CD14-positive monocyte (primary cell): ENCODE data around the gene TMEM45A. TPM values are rescaled to one million over a fixed set of nuclear protein-coding genes. Genes with fewer than 3 reads are reported as not detected.
A peak's percentile ranks its signal among the peaks of the same experiment; 100 is the strongest.

Experiments
- DNase-seq, 3 donors: peaks; one replicate each; pipeline ENCODE4 v3.0.0-alpha.2; 2011 to 2022
- H2AFZ ChIP-seq: 2 replicates; pipeline ENCODE4 v1.6.0; 2012; ENCODE audit warnings: mild to moderate bottlenecking, low read depth, low read length, inconsistent platforms; ENCODE audit not compliant: insufficient read depth, poor library complexity, severe bottlenecking
- H3K27ac ChIP-seq, 2 donors: 1 replicate in 1 of 2; 2 replicates in 1 of 2; pipeline ENCODE4 v1.5.1; 2012 to 2013; ENCODE audit warnings: low read length in 2 of 2, control low read depth in 1 of 2, inconsistent platforms in 1 of 2, low read depth in 1 of 2, mild to moderate bottlenecking in 1 of 2
- H3K27me3 ChIP-seq, 2 donors: one replicate each; pipeline versions ENCODE4 v1.6.0 to v1.6.1; 2011 to 2013; ENCODE audit warnings: low read length in 2 of 2; ENCODE audit not compliant: control insufficient read depth in 2 of 2, insufficient read depth in 2 of 2
- H3K36me3 ChIP-seq, 2 donors: replicated peaks in 1 of 2; 1 replicate in 1 of 2; 2 replicates in 1 of 2; pipeline versions ENCODE4 v1.5.1 to v1.6.1; 2012 to 2013; ENCODE audit warnings: low read length in 2 of 2, control low read depth in 1 of 2, inconsistent platforms in 1 of 2, mild to moderate bottlenecking in 1 of 2; ENCODE audit not compliant: insufficient read depth in 2 of 2, control insufficient read depth in 1 of 2
- H3K4me1 ChIP-seq, 2 donors: 1 replicate in 1 of 2; 2 replicates in 1 of 2; pipeline versions ENCODE4 v1.5.1 to v1.6.1; 2012 to 2013; ENCODE audit warnings: low read length in 2 of 2, control low read depth in 1 of 2, inconsistent platforms in 1 of 2, mild to moderate bottlenecking in 1 of 2, moderate library complexity in 1 of 2; ENCODE audit not compliant: insufficient read depth in 2 of 2, control insufficient read depth in 1 of 2
- H3K4me2 ChIP-seq: replicated peaks from 2 replicates; pipeline ENCODE3; 2012; ENCODE audit warnings: low read length, moderate library complexity, mild to moderate bottlenecking; ENCODE audit not compliant: poor library complexity, severe bottlenecking; ENCODE audit errors: extremely low read depth
- H3K4me3 ChIP-seq, 3 experiments: fragments of 200-600 bp in 1 of 3; sonication (generic) in 1 of 3; replicated peaks in 1 of 3; 1 replicate in 2 of 3; 2 replicates in 1 of 3; pipeline ENCODE4 v1.5.1; 2011 to 2013; ENCODE audit warnings: low read length in 3 of 3, mild to moderate bottlenecking in 3 of 3, control low read depth in 2 of 3, low read depth in 2 of 3, inconsistent platforms in 1 of 3, moderate library complexity in 1 of 3
- H3K79me2 ChIP-seq: 2 replicates; pipeline ENCODE4 v1.6.0; 2012; ENCODE audit warnings: mild to moderate bottlenecking, control low read depth, inconsistent platforms, low read length, moderate library complexity; ENCODE audit not compliant: insufficient read depth
- H3K9ac ChIP-seq: 2 replicates; pipeline ENCODE4 v1.6.0; 2017; ENCODE audit warnings: low read length, mild to moderate bottlenecking; ENCODE audit not compliant: insufficient read depth, poor library complexity, severe bottlenecking
- H3K9me3 ChIP-seq, 2 donors: replicated peaks in 1 of 2; 1 replicate in 1 of 2; 2 replicates in 1 of 2; pipeline versions ENCODE4 v1.5.1 to v1.6.1; 2012 to 2013; ENCODE audit warnings: low read length in 2 of 2, control low read depth in 1 of 2; ENCODE audit not compliant: control insufficient read depth in 1 of 2, insufficient read depth in 1 of 2
- H4K20me1 ChIP-seq: 2 replicates; pipeline ENCODE4 v1.6.0; 2012; ENCODE audit warnings: mild to moderate bottlenecking, low read length, control low read depth, moderate library complexity; ENCODE audit not compliant: insufficient read depth
- H3K27ac Mint-ChIP-seq, 7 donors: one replicate each; pipeline ENCODE4 v1.8.0; 2020; ENCODE audit warnings: mild to moderate bottlenecking in 7 of 7, mixed read lengths in 7 of 7, moderate library complexity in 6 of 7, inconsistent platforms in 2 of 7
- H3K27me3 Mint-ChIP-seq, 3 donors: one replicate each; pipeline ENCODE4 v1.8.0; 2021 to 2022; ENCODE audit warnings: low read depth in 3 of 3, mild to moderate bottlenecking in 3 of 3, mixed read lengths in 3 of 3, moderate library complexity in 3 of 3, inconsistent platforms in 1 of 3
- H3K36me3 Mint-ChIP-seq, 2 donors: one replicate each; pipeline ENCODE4 v1.8.0; 2020; ENCODE audit warnings: mixed read lengths in 2 of 2, inconsistent platforms in 1 of 2, mild to moderate bottlenecking in 1 of 2
- H3K4me1 Mint-ChIP-seq: one replicate; pipeline ENCODE4 v1.8.0; 2020; ENCODE audit warnings: mild to moderate bottlenecking, mixed read lengths
- H3K4me3 Mint-ChIP-seq, 2 donors: one replicate each; pipeline ENCODE4 v1.8.0; 2020; ENCODE audit warnings: mild to moderate bottlenecking in 2 of 2, mixed read lengths in 2 of 2, moderate library complexity in 1 of 2
- H3K9me3 Mint-ChIP-seq, 7 donors: one replicate each; pipeline ENCODE4 v1.8.0; 2020 to 2022; ENCODE audit warnings: mixed read lengths in 7 of 7, mild to moderate bottlenecking in 6 of 7, moderate library complexity in 6 of 7, inconsistent platforms in 2 of 7
- WGBS: methylation state at CpG from one replicate; pipeline ENCODE4 v1.1.5; 2013; ENCODE audit warnings: missing lambda C conversion rate; ENCODE audit not compliant: insufficient coverage; 5-methylcytosine and 5-hydroxymethylcytosine counted together
- intact Hi-C, 2 donors: fragments of 100-400 bp; cut with micrococcal nuclease; formaldehyde crosslinking; loops; one replicate each; pipeline versions ENCODE4 v1.15.0 to v1.15.1; 2023
- polyA plus RNA-seq, 3 donors: library from polyadenylated mRNA; depleted of rRNA in 1 of 3; unstranded in 2 of 3; stranded (reverse) in 1 of 3; fragments of 300-500 nt in 2 of 3; fragments of >200 nt in 1 of 3; fragmentation: Illumina TruSeq in 2 of 3; gene quantifications; 1 replicate in 2 of 3; 2 replicates in 1 of 3; pipeline ENCODE4 v1.2.3, GENCODE V29; 2012 to 2021
- TF ChIP-seq, protein P1 (sequence below): fragments of 200-600 bp; IDR thresholded peaks from one replicate; pipeline ENCODE4 v1.8.0; 2022; ENCODE audit warnings: antibody characterized with exemption, mild to moderate bottlenecking

The TMEM45A gene
- polyA plus RNA-seq, 3 donors = 0.03 to 1.5 (median 0.97) TPM

DNA sequence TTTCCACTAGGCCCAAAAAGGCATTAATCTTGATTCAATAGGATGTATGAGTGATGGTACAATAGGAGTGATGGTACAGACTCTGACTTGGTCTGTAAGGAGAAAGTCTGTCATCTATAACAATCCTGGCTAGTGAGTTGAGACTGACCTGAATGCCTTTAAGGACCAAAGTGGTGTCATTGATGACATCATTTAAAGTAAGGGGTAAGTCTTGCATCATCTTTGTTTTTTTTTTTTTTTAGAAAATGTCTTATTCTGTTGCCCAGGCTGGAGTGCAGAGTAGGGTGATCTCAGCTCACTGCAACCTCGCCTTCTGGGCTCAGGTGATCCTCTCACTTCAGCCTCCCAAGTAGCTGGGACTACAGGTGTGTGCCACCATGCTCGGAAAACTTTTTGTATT, 5.6 kb upstream of the TMEM45A start:
- Mint-ChIP-seq H3K4me3 (no peak overlapping the region), H3K36me3 (no peaks in the 10 kb centered on the region), H3K9me3 (peaks cover 0 to 3% (median 0%) of the 10 kb centered on the region in 7 donors), H3K27me3 (peaks cover 1 to 9% (median 6%) of the 10 kb centered on the region in 3 donors), H3K27ac (peak overlapping the region in 1 of 7 donors; percentile 65), H3K4me1 (peaks cover 2% of the 10 kb centered on the region)
- TF ChIP-seq, protein P1, sequence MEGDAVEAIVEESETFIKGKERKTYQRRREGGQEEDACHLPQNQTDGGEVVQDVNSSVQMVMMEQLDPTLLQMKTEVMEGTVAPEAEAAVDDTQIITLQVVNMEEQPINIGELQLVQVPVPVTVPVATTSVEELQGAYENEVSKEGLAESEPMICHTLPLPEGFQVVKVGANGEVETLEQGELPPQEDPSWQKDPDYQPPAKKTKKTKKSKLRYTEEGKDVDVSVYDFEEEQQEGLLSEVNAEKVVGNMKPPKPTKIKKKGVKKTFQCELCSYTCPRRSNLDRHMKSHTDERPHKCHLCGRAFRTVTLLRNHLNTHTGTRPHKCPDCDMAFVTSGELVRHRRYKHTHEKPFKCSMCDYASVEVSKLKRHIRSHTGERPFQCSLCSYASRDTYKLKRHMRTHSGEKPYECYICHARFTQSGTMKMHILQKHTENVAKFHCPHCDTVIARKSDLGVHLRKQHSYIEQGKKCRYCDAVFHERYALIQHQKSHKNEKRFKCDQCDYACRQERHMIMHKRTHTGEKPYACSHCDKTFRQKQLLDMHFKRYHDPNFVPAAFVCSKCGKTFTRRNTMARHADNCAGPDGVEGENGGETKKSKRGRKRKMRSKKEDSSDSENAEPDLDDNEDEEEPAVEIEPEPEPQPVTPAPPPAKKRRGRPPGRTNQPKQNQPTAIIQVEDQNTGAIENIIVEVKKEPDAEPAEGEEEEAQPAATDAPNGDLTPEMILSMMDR = no peak
- no peak overlapping the region for H3K4me3 ChIP-seq
- H3K4me1 ChIP-seq = peaks cover under 1 to 1% of the 10 kb centered on the region in 2 donors
- no peak overlapping the region for H3K9ac ChIP-seq
- H3K9me3 ChIP-seq = no peaks in the 10 kb centered on the region
- no peaks in the 10 kb centered on the region for H3K36me3 ChIP-seq
- intact Hi-C loops = no loop called here
- no CpG with 5 or more reads among the region's 2 CpGs for WGBS
- H3K27ac ChIP-seq = no peak overlapping the region
- H4K20me1 ChIP-seq = no peaks in the 10 kb centered on the region
- DNase-seq = no peak
- H3K4me2 ChIP-seq = no peak overlapping the region
- no peak overlapping the region for H2AFZ ChIP-seq
- no peaks in the 10 kb centered on the region for H3K79me2 ChIP-seq
- peaks cover 6 to 9% of the 10 kb centered on the region in 2 donors for H3K27me3 ChIP-seq

DNA sequence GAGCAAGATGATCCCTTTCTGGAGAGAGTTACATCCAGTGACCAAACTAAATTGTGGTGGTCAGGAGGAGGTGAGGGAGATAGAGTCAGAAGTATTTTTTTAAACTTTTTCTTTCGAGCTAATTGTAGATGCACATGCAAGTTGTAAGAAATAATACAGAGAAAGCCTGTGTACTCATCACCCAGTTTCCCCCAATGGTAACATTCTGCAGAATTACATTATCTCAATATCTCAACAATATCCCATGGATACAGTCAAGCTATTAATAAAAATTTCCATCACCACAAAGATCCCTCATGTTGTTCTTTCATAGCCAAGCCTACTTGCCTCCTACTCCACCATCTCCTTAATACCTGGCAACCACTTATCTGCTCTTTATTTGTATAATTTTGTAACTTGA, 3.3 kb upstream of the TMEM45A start:
- intact Hi-C loops = no loop called here
- H3K9ac ChIP-seq = no peak overlapping the region
- TF ChIP-seq, protein P1 = no peak
- Mint-ChIP-seq H3K27ac (no peak overlapping the region), H3K9me3 (peaks cover 0 to 3% (median 0%) of the 10 kb centered on the region in 7 donors), H3K4me3 (no peak overlapping the region), H3K4me1 (peaks cover 15% of the 10 kb centered on the region), H3K36me3 (no peaks in the 10 kb centered on the region), H3K27me3 (peaks cover 1 to 18% (median 18%) of the 10 kb centered on the region in 3 donors)
- no peak overlapping the region for H3K4me3 ChIP-seq
- no peaks in the 10 kb centered on the region for H4K20me1 ChIP-seq
- H3K4me2 ChIP-seq = no peak overlapping the region
- peaks cover 9 to 11% of the 10 kb centered on the region in 2 donors for H3K27me3 ChIP-seq
- H3K36me3 ChIP-seq = no peaks in the 10 kb centered on the region
- no peak for DNase-seq
- no peaks in the 10 kb centered on the region for H3K79me2 ChIP-seq
- no peak overlapping the region for H3K27ac ChIP-seq
- no peak overlapping the region for H2AFZ ChIP-seq
- peaks cover 11 to 13% of the 10 kb centered on the region in 2 donors for H3K4me1 ChIP-seq
- no peaks in the 10 kb centered on the region for H3K9me3 ChIP-seq
- no CpG with 5 or more reads among the region's 1 CpG for WGBS
